K562 (cell line): ENCODE measurements around the gene SRGAP3. TPM values are rescaled to one million over a fixed set of nuclear protein-coding genes. Genes with fewer than 3 reads are reported as not detected.
A peak's percentile ranks its signal among the peaks of the same experiment; 100 is the strongest.

Source experiments
- RAD21 ChIP-seq, 2 experiments: fragments of 250-450 bp in 1 of 2; fragments of 450-650 bp in 1 of 2; sonication (Bioruptor Pico) in 1 of 2; formaldehyde crosslinking in 1 of 2; IDR thresholded peaks in 1 of 2; conservative IDR thresholded peaks in 1 of 2; 2 replicates each; pipeline versions ENCODE4 v1.4.0 to v1.8.0; 2020 to 2022; ENCODE audit warnings: mild to moderate bottlenecking in 2 of 2, moderate library complexity in 1 of 2
- REST ChIP-seq, 2 experiments: fragments of 450-650 bp; formaldehyde crosslinking in 1 of 2; IDR thresholded peaks; 2 replicates each; pipeline versions ENCODE4 v1.4.0 to v1.6.1; 2014 to 2020; ENCODE audit warnings: mild to moderate bottlenecking in 2 of 2, borderline replicate concordance in 1 of 2, low read depth in 1 of 2
- ZNF431 ChIP-seq: sonication (generic); formaldehyde crosslinking; IDR thresholded peaks from 2 replicates; pipeline ENCODE4 v1.8.0; 2022; ENCODE audit warnings: mild to moderate bottlenecking, missing genetic modification reagents
- polyA plus RNA-seq, 8 experiments: library from polyadenylated mRNA; depleted of rRNA in 4 of 8; stranded (reverse) in 5 of 8; unstranded in 3 of 8; fragments of >200 nt; fragmentation: Nextera tagmentation in 2 of 8; fragmentation: Illumina TruSeq in 1 of 8; extraction: Ambion mirVana in 2 of 8; extraction: Trizol in 1 of 8; gene quantifications; 2 replicates each; pipeline versions ENCODE4 v1.2.1 to v1.2.3, GENCODE V29; 2011 to 2014; ENCODE audit warnings: inconsistent platforms in 1 of 8, missing spikeins in 1 of 8
- total RNA-seq, 7 experiments: library from RNA; depleted of rRNA in 6 of 7; stranded (reverse); fragments of >200 nt in 6 of 7; fragmentation: Illumina TruSeq in 2 of 7; extraction: Trizol in 2 of 7; gene quantifications; 2 replicates each; pipeline versions ENCODE4 v1.2.1 to v1.2.3, GENCODE V29; 2011 to 2021; ENCODE audit warnings: low replicate concordance in 1 of 7

SRGAP3 gene
- total and polyA plus RNA-seq, 9 of the 15 experiments (the other 6 are each of a cell fraction or from before 2014, with no cell fraction given), result 0.11 to 0.85 (median 0.35) TPM; not detected in 2

GRCh38 chr3:9101286-9101685, 148.2 kb downstream of the SRGAP3 start (continued):
- TF ChIP-seq REST (IDR thresholded peaks at IDR 0.05; ENCODE audit: borderline replicate concordance) (peak; percentile 43; the same call in 1 of the 2 replicates), REST (CRISPR knock-in tag; IDR thresholded peaks at IDR 0.05; ENCODE audit: low read depth) (no peak), ZNF431 (CRISPR knock-in tag) (no peak), RAD21 (CRISPR knock-in tag; conservative IDR thresholded peaks at IDR 0.05 in 1 of 2, IDR thresholded peaks at IDR 0.05 in 1 of 2) (no peak)
